ENCODE measurements around the gene APOBR. TPM values are rescaled to one million over a fixed set of nuclear protein-coding genes. Genes with fewer than 3 reads are reported as not detected.
A peak's percentile ranks its signal among the peaks of the same experiment; 100 is the strongest.
"Not testable (repeated sequence)": the region's sequence is repeated elsewhere in the genome, so short reads cannot be mapped to it uniquely, and the experiment has no call there.

Gene APOBR
- total RNA-seq (1 to 10 TPM in 1 of 4 donors, under 1 TPM in 3; 0.37 to 1.0 (median 0.87) TPM), polyA plus RNA-seq (0.68 TPM)
- long read RNA-seq, donor 1, partial matches to known transcripts = 2 of 2 reads
- long read RNA-seq, donor 1, other reads (novel, unspliced or antisense) = 0 of 2 reads
- long read RNA-seq, donor 2 = 0 reads
- long read RNA-seq, donor 3 = 0 reads
- long read RNA-seq, donor 4 = 0 reads

GRCh38 chr16:28494121-28494851 lies at the start of gene APOBR:
Gene APOBR, plus strand, starts transcription at chr16:28494643. Its CDS starts 39 bp downstream, at chr16:28494682.
- no peaks in the 10 kb centered on the region for H3K27me3 ChIP-seq (ENCODE audit: control insufficient read depth, insufficient read depth)
- H3K4me3 ChIP-seq (ENCODE audit: low read length) = peak within 1 kb of the TSS; percentile 16
- DNase-seq = peak in 2 of 3 donors; percentile 64 to 68
- H3K9me3 ChIP-seq (ENCODE audit: control insufficient read depth, low read length) = no peaks in the 10 kb centered on the region
- peak within 1 kb of the TSS; percentile 14 for H3K27ac ChIP-seq (ENCODE audit: low read length)
- ATAC-seq = no peak
- 54% methylated on average over 12 of the region's 12 CpGs for WGBS
- intact Hi-C loops (cut with DNase I) = loop anchor here in 2 of 4 donors (5.0 to 10.0 kb wide), 2 partner anchors 53 to 121 kb away; partner anchors contain the start of gene SULT1A1 (in 1 of the 2)
- H3K4me1 ChIP-seq (ENCODE audit: control insufficient read depth, insufficient read depth, low read length) = no peaks in the 10 kb centered on the region

GRCh38 chr16:28446388-28446787 lies 48.1 kb upstream of the APOBR start:
- intact Hi-C loops (cut with DNase I); H3K27ac ChIP-seq (ENCODE audit: low read length); ATAC-seq; H3K4me3 ChIP-seq (ENCODE audit: low read length); H3K4me1 ChIP-seq (ENCODE audit: control insufficient read depth, insufficient read depth, low read length); H3K27me3 ChIP-seq (ENCODE audit: control insufficient read depth, insufficient read depth); DNase-seq; H3K9me3 ChIP-seq (ENCODE audit: control insufficient read depth, low read length): not testable (repeated sequence)
- no CpG with 5 or more reads among the region's 4 CpGs for WGBS

- no CpG with 5 or more reads among the region's 6 CpGs for WGBS
- DNase-seq; H3K9me3 ChIP-seq (ENCODE audit: control insufficient read depth, low read length); intact Hi-C loops (cut with DNase I); ATAC-seq; H3K4me1 ChIP-seq (ENCODE audit: control insufficient read depth, insufficient read depth, low read length); H3K27ac ChIP-seq (ENCODE audit: low read length); H3K27me3 ChIP-seq (ENCODE audit: control insufficient read depth, insufficient read depth); H3K4me3 ChIP-seq (ENCODE audit: low read length): not testable (repeated sequence)
Observed at GRCh38 chr16:28447081-28447480, 47.4 kb upstream of the APOBR start.

- ATAC-seq (no peak), DNase-seq (no peak)
- Histone ChIP-seq H3K4me1 (ENCODE audit: control insufficient read depth, insufficient read depth, low read length) (no peaks in the 10 kb centered on the region), H3K27ac (ENCODE audit: low read length) (no peak overlapping the region), H3K4me3 (ENCODE audit: low read length) (no peak overlapping the region), H3K9me3 (ENCODE audit: control insufficient read depth, low read length) (no peaks in the 10 kb centered on the region), H3K27me3 (ENCODE audit: control insufficient read depth, insufficient read depth) (no peaks in the 10 kb centered on the region)
- intact Hi-C loops (cut with DNase I) = no loop called here
- WGBS = 95% methylated on average over 8 of the region's 8 CpGs
Observed at GRCh38 chr16:28473714-28474265, 20.7 kb upstream of the APOBR start.

- intact Hi-C loops (cut with DNase I) = no loop called here
Observed at GRCh38 chr16:28475221-28475620, 19.2 kb upstream of the APOBR start.

GRCh38 chr16:28477311-28477920 lies 17.0 kb upstream of the APOBR start:
- ATAC-seq (peak in 1 of 2 donors; percentile 31), DNase-seq (no peak)
- Histone ChIP-seq H3K9me3 (ENCODE audit: control insufficient read depth, low read length) (no peaks in the 10 kb centered on the region), H3K27ac (ENCODE audit: low read length) (no peak overlapping the region), H3K4me3 (ENCODE audit: low read length) (no peak overlapping the region), H3K4me1 (ENCODE audit: control insufficient read depth, insufficient read depth, low read length) (no peaks in the 10 kb centered on the region), H3K27me3 (ENCODE audit: control insufficient read depth, insufficient read depth) (no peaks in the 10 kb centered on the region)
- 89% methylated on average over 14 of the region's 14 CpGs for WGBS
- intact Hi-C loops (cut with DNase I) = no loop called here

More at GRCh38 chr16:28475221-28475620, 19.2 kb upstream of the APOBR start:
- 94% methylated on average over 2 of the region's 2 CpGs for WGBS
- Histone ChIP-seq H3K27ac (ENCODE audit: low read length) (no peak overlapping the region), H3K4me1 (ENCODE audit: control insufficient read depth, insufficient read depth, low read length) (no peaks in the 10 kb centered on the region), H3K9me3 (ENCODE audit: control insufficient read depth, low read length) (no peaks in the 10 kb centered on the region), H3K4me3 (ENCODE audit: low read length) (no peak overlapping the region), H3K27me3 (ENCODE audit: control insufficient read depth, insufficient read depth) (no peaks in the 10 kb centered on the region)
- ATAC-seq = no peak
- DNase-seq = no peak

- DNase-seq = no peak
- 91% methylated on average over 16 of the region's 16 CpGs for WGBS
Observed at GRCh38 chr16:28478506-28479180, 15.8 kb upstream of the APOBR start.

GRCh38 chr16:28482026-28482425 lies 12.4 kb upstream of the APOBR start:
- H3K27ac ChIP-seq (ENCODE audit: low read length) = no peak overlapping the region
- intact Hi-C loops (cut with DNase I) = loop anchor here in 1 of 4 donors (10.0 kb wide), 1 partner anchor 63 kb away; no protein-coding TSS in a partner anchor
- H3K27me3 ChIP-seq (ENCODE audit: control insufficient read depth, insufficient read depth) = no peaks in the 10 kb centered on the region
- WGBS = 96% methylated on average over 13 of the region's 13 CpGs
- no peaks in the 10 kb centered on the region for H3K4me1 ChIP-seq (ENCODE audit: control insufficient read depth, insufficient read depth, low read length)
- H3K9me3 ChIP-seq (ENCODE audit: control insufficient read depth, low read length) = no peaks in the 10 kb centered on the region
- no peak for ATAC-seq
- peak in 1 of 3 donors; percentile 44 for DNase-seq
- H3K4me3 ChIP-seq (ENCODE audit: low read length) = no peak overlapping the region

More at GRCh38 chr16:28478506-28479180, 15.8 kb upstream of the APOBR start:
- Histone ChIP-seq H3K4me3 (ENCODE audit: low read length) (no peak overlapping the region), H3K27ac (ENCODE audit: low read length) (no peak overlapping the region), H3K9me3 (ENCODE audit: control insufficient read depth, low read length) (no peaks in the 10 kb centered on the region), H3K27me3 (ENCODE audit: control insufficient read depth, insufficient read depth) (no peaks in the 10 kb centered on the region), H3K4me1 (ENCODE audit: control insufficient read depth, insufficient read depth, low read length) (no peaks in the 10 kb centered on the region)
- intact Hi-C loops (cut with DNase I) = no loop called here
- no peak for ATAC-seq

GRCh38 chr16:28483361-28483760 lies 11.1 kb upstream of the APOBR start:
- not testable (repeated sequence) for H3K27me3 ChIP-seq (ENCODE audit: control insufficient read depth, insufficient read depth); H3K4me3 ChIP-seq (ENCODE audit: low read length); H3K27ac ChIP-seq (ENCODE audit: low read length); DNase-seq; ATAC-seq; H3K4me1 ChIP-seq (ENCODE audit: control insufficient read depth, insufficient read depth, low read length); H3K9me3 ChIP-seq (ENCODE audit: control insufficient read depth, low read length)
- intact Hi-C loops (cut with DNase I) = loop anchor here in 1 of 4 donors (10.0 kb wide), 1 partner anchor 61 kb away; no protein-coding TSS in a partner anchor
- WGBS = 95% methylated on average over 5 of the region's 5 CpGs

- Histone ChIP-seq H3K4me3 (ENCODE audit: low read length) (no peak overlapping the region), H3K9me3 (ENCODE audit: control insufficient read depth, low read length) (no peaks in the 10 kb centered on the region), H3K27me3 (ENCODE audit: control insufficient read depth, insufficient read depth) (no peaks in the 10 kb centered on the region), H3K4me1 (ENCODE audit: control insufficient read depth, insufficient read depth, low read length) (no peaks in the 10 kb centered on the region), H3K27ac (ENCODE audit: low read length) (no peak overlapping the region)
- 98% methylated on average over 5 of the region's 5 CpGs for WGBS
- intact Hi-C loops (cut with DNase I) = loop anchor here in 1 of 4 donors (10.0 kb wide), 1 partner anchor 59 kb away; no protein-coding TSS in a partner anchor
- ATAC-seq = peak in 1 of 2 donors; percentile 24
- no peak for DNase-seq
Observed at GRCh38 chr16:28486266-28486665, 8.2 kb upstream of the APOBR start.
